HG02884 (cell line): ENCODE data around the gene NUDT4.

ENCODE experiments used
- ATAC-seq: cut with Tn5 transposase; IDR thresholded peaks from one replicate; pipeline ENCODE4 v1.9.1; 2021; ENCODE audit warnings: mild to moderate bottlenecking, moderate library complexity; ENCODE audit not compliant: unreplicated experiment

NUDT4 gene

GRCh38 chr12:93451423-93452158 is 73.9 kb downstream of the NUDT4 start:
- no peak for ATAC-seq

GRCh38 chr12:93453633-93454032 is 75.9 kb downstream of the NUDT4 start:
- no peak for ATAC-seq

- no peak for ATAC-seq
These were observed 78.4 kb downstream of the NUDT4 start for GRCh38 chr12:93456077-93456476.
